BJ (cell line): ENCODE measurements around the gene ALG3. TPM values are rescaled to one million over a fixed set of nuclear protein-coding genes. Genes with fewer than 3 reads are reported as not detected.
"Not testable (repeated sequence)": the region's sequence is repeated elsewhere in the genome, so short reads cannot be mapped to it uniquely, and the experiment has no call there.

Experiments used
- CTCF ChIA-PET: fragments of 350-600 bp; formaldehyde crosslinking; extraction: SDS; loops from one replicate; lab custom pipeline; 2021; ENCODE audit warnings: antibody characterized with exemption, inconsistent platforms; lab: Yijun Ruan, JAX
- POLR2A ChIA-PET: fragments of 300-600 bp; sonication (Branson Sonifier 250); formaldehyde crosslinking; extraction: SDS; loops from one replicate; lab custom pipeline; 2021; ENCODE audit warnings: antibody characterized with exemption; lab: Charles Lee
- DNase-seq: peaks from one replicate; pipeline ENCODE4 v3.0.0-alpha.2; 2011; ENCODE audit warnings: low read depth
- H3K27me3 ChIP-seq: 2 replicates; pipeline ENCODE4 v1.6.0; 2011; ENCODE audit warnings: low read length; ENCODE audit not compliant: control insufficient read depth, insufficient read depth
- H3K36me3 ChIP-seq: 2 replicates; pipeline ENCODE4 v1.5.1; 2011; ENCODE audit warnings: low read length; ENCODE audit not compliant: control insufficient read depth, insufficient read depth
- H3K4me3 ChIP-seq: 2 replicates; pipeline ENCODE4 v1.5.1; 2011; ENCODE audit warnings: low read depth, mild to moderate bottlenecking, control low read depth, low read length
- CTCF ChIP-seq: IDR thresholded peaks from 2 replicates; pipeline ENCODE4 v1.5.1; 2011; ENCODE audit warnings: low read depth, mild to moderate bottlenecking, control low read depth, inconsistent platforms, low read length, moderate library complexity; ENCODE audit not compliant: insufficient read depth
- polyA plus RNA-seq: library from polyadenylated mRNA; depleted of rRNA; stranded (reverse); fragments of >200 nt; gene quantifications from 2 replicates; pipeline ENCODE4 v1.2.3, GENCODE V29; 2011

ALG3 gene
- polyA plus RNA-seq, 1 experiment = 68.9 TPM

- ChIA-PET POLR2A (no interaction called here), CTCF (interaction anchor here (2.0 kb wide), 1 partner anchor 55 kb away, joined by 6 read pairs; no protein-coding TSS in a partner anchor)
- Histone ChIP-seq H3K4me3 (no peak overlapping the region), H3K36me3 (no peaks in the 10 kb centered on the region), H3K27me3 (peaks cover 13% of the 10 kb centered on the region)
- TF ChIP-seq CTCF = no peak
- DNase-seq = no peak
These were observed 34.2 kb upstream of the ALG3 start for GRCh38 chr3:184282941-184283340.

GRCh38 chr3:184277366-184277765, 28.6 kb upstream of the ALG3 start:
- Histone ChIP-seq H3K27me3 (peaks cover 39% of the 10 kb centered on the region), H3K36me3 (no peaks in the 10 kb centered on the region), H3K4me3 (no peak overlapping the region)
- DNase-seq = no peak
- TF ChIP-seq CTCF = no peak
- ChIA-PET POLR2A (no interaction called here), CTCF (no interaction called here)

DNA sequence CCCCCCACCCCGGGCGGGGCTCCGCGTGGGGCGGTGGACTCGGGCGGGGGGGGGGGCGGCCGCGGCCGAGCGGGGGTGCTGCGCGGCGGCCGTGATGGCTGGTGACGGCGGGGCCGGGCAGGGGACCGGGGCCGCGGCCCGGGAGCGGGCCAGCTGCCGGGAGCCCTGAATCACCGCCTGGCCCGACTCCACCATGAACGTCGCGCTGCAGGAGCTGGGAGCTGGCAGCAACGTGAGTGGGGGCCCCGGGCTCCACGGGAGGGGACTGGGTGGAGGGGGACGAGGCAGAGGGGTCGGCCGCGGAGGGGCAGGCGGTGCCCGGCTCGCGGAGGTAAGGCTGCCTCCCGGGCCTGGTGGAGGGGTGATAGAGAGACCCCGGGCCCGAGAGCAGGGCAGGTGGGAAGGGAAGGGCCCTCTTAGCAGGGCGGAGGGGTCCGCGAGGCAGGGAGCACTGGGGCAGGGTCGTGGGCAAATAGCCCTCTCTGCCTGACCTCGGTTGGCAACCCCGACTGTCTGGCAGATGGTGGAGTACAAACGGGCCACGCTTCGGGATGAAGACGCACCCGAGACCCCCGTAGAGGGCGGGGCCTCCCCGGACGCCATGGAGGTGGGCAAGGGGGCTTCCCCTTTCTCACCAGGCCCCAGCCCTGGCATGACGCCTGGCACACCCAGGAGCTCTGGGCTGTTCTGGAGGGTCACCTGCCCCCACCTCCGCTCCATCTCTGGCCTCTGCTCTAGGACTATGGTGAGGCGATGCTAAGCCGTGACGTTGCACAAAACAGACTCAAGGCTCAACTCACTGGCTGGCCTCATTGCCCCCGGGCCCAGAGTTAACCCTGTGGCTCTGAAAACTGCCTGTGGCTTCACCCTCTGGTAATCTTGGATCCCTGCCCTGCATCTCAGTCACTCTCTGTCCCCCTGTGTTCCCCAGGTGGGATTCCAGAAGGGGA, 27.5 kb upstream of the ALG3 start, which contains the start of gene ECE2:
ECE2 (plus strand) TSS at position 62 of the 950 bp plus-strand sequence; CDS start at position 194, 132 bp downstream.
- H3K36me3 ChIP-seq = no peaks in the 10 kb centered on the region
- no peak for TF ChIP-seq CTCF
- ChIA-PET CTCF (interaction anchor here (0.6 kb wide), 1 partner anchor 288 kb away, joined by 3 read pairs; no protein-coding TSS in a partner anchor), POLR2A (no interaction called here)
- no peak for DNase-seq
- peaks cover 38% of the 10 kb centered on the region for H3K27me3 ChIP-seq
- H3K4me3 ChIP-seq = no peak within 1 kb of the TSS

GRCh38 chr3:184275381-184275701, 26.6 kb upstream of the ALG3 start:
- Histone ChIP-seq H3K4me3 (no peak overlapping the region), H3K27me3 (peaks cover 37% of the 10 kb centered on the region), H3K36me3 (no peaks in the 10 kb centered on the region)
- ChIA-PET POLR2A (no interaction called here), CTCF (no interaction called here)
- no peak for DNase-seq
- no peak for TF ChIP-seq CTCF

DNA sequence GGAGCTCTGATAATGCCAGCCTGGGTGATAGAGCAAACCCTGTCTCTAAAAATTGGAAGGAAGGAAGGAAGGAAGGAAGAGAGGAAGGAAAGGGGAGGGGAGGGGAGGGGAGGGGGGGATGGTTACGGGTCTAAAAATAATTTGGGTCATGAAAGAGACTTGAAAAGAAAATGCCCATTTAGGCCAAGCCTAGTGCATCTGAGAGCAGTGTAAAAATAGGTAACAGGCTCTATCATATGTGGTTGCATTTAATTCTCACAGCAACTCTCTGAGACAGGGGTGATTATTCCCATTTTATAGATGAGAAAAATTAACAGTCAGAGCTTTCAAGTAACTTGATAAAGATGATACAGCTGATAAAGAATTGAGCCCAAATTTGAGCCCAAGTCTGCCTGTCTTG, 23.5 kb upstream of the ALG3 start:
- CTCF ChIA-PET = interaction anchor here (2.0 kb wide), 1 partner anchor 17 kb away, joined by 10 read pairs; no protein-coding TSS in a partner anchor
- no peak for DNase-seq
- POLR2A ChIA-PET = no interaction called here
- no peak for TF ChIP-seq CTCF
- H3K4me3 ChIP-seq = no peak overlapping the region
- no peaks in the 10 kb centered on the region for H3K36me3 ChIP-seq
- peaks cover 23% of the 10 kb centered on the region for H3K27me3 ChIP-seq

GRCh38 chr3:184267249-184267648, 18.5 kb upstream of the ALG3 start:
- H3K27me3 ChIP-seq, POLR2A ChIA-PET, H3K36me3 ChIP-seq, H3K4me3 ChIP-seq, DNase-seq: not testable (repeated sequence)
- CTCF ChIA-PET = interaction anchor here (1.2 kb wide), 1 partner anchor 27 kb away, joined by 3 read pairs; no protein-coding TSS in a partner anchor
